Fibroblast of lung (primary cell): ENCODE measurements around the gene DLL1. TPM values are rescaled to one million over a fixed set of nuclear protein-coding genes. Genes with fewer than 3 reads are reported as not detected.

Source experiments
- DNase-seq, 2 donors: peaks; one replicate each; pipeline versions ENCODE4 v3.0.0 to v3.0.0-alpha.2; 2010; ENCODE audit warnings: low read depth in 2 of 2
- H2AFZ ChIP-seq: 2 replicates; pipeline ENCODE4 v1.5.1; 2012; ENCODE audit warnings: low read length, control low read depth, inconsistent platforms
- H3K27ac ChIP-seq: 2 replicates; pipeline ENCODE4 v1.5.1; 2011; ENCODE audit warnings: low read length, control low read depth; ENCODE audit not compliant: insufficient read depth
- H3K27me3 ChIP-seq: 2 replicates; pipeline ENCODE4 v1.5.1; 2011; ENCODE audit warnings: mild to moderate bottlenecking, low read length; ENCODE audit not compliant: control insufficient read depth, insufficient read depth
- H3K36me3 ChIP-seq: 2 replicates; pipeline ENCODE4 v1.5.1; 2011; ENCODE audit warnings: low read length; ENCODE audit not compliant: control insufficient read depth, insufficient read depth
- H3K4me1 ChIP-seq: 2 replicates; pipeline ENCODE4 v1.5.1; 2011; ENCODE audit warnings: low read length; ENCODE audit not compliant: control insufficient read depth, insufficient read depth; ENCODE audit errors: extremely low read depth
- H3K4me2 ChIP-seq: 2 replicates; pipeline ENCODE4 v1.5.1; 2011; ENCODE audit warnings: low read length, control low read depth; ENCODE audit not compliant: insufficient read depth; ENCODE audit errors: extremely low read depth
- H3K4me3 ChIP-seq, 4 experiments: fragments of 200-600 bp in 1 of 4; sonication (generic) in 1 of 4; replicated peaks in 1 of 4; 2 replicates each; pipeline ENCODE4 v1.5.1; 2011 to 2016; ENCODE audit warnings: low read length in 4 of 4, low read depth in 3 of 4, mild to moderate bottlenecking in 3 of 4, control low read depth in 2 of 4, inconsistent platforms in 1 of 4, mixed read lengths in 1 of 4; ENCODE audit not compliant: insufficient read depth in 1 of 4; ENCODE audit errors: control extremely low read depth in 1 of 4
- H3K79me2 ChIP-seq: 2 replicates; pipeline ENCODE4 v1.5.1; 2012; ENCODE audit warnings: mild to moderate bottlenecking, low read length, inconsistent platforms; ENCODE audit not compliant: control insufficient read depth, insufficient read depth
- H3K9ac ChIP-seq: 2 replicates; pipeline ENCODE4 v1.5.1; 2011; ENCODE audit warnings: mild to moderate bottlenecking, low read length, control low read depth; ENCODE audit not compliant: insufficient read depth
- H3K9me3 ChIP-seq: 2 replicates; pipeline ENCODE4 v1.5.1; 2012; ENCODE audit warnings: low read depth, low read length; ENCODE audit not compliant: control insufficient read depth, insufficient read depth
- H4K20me1 ChIP-seq: 2 replicates; pipeline ENCODE4 v1.5.1; 2011; ENCODE audit warnings: low read length; ENCODE audit not compliant: control insufficient read depth, insufficient read depth; ENCODE audit errors: extremely low read depth
- EZH2 ChIP-seq: IDR thresholded peaks from 2 replicates; pipeline ENCODE4 v1.5.1; 2012; ENCODE audit warnings: low read length, control low read depth, mild to moderate bottlenecking; ENCODE audit errors: missing control alignments
- polyA plus RNA-seq, 2 donors: library from polyadenylated mRNA; depleted of rRNA in 1 of 2; stranded (reverse) in 1 of 2; unstranded in 1 of 2; fragments of >200 nt; gene quantifications; 2 replicates each; pipeline ENCODE4 v1.2.1, GENCODE V29; 2011 to 2012; ENCODE audit warnings: missing spikeins in 1 of 2
- total RNA-seq: library from RNA; depleted of rRNA; stranded (reverse); fragments of >200 nt; gene quantifications from 2 replicates; pipeline ENCODE4 v1.2.1, GENCODE V29; 2014
- TF ChIP-seq, protein P1 (sequence below), 2 donors: IDR thresholded peaks in 1 of 2; conservative IDR thresholded peaks in 1 of 2; 1 replicate in 1 of 2; 2 replicates in 1 of 2; pipeline ENCODE4 v1.5.1; 2011 to 2012; ENCODE audit warnings: low read length in 2 of 2, control low read depth in 1 of 2, inconsistent platforms in 1 of 2, low read depth in 1 of 2, mild to moderate bottlenecking in 1 of 2

The DLL1 gene
- total and polyA plus RNA-seq, 2 donors (not counting 1 experiment from before 2014, with no cell fraction given): 0.69 to 12.4 TPM

DNA sequence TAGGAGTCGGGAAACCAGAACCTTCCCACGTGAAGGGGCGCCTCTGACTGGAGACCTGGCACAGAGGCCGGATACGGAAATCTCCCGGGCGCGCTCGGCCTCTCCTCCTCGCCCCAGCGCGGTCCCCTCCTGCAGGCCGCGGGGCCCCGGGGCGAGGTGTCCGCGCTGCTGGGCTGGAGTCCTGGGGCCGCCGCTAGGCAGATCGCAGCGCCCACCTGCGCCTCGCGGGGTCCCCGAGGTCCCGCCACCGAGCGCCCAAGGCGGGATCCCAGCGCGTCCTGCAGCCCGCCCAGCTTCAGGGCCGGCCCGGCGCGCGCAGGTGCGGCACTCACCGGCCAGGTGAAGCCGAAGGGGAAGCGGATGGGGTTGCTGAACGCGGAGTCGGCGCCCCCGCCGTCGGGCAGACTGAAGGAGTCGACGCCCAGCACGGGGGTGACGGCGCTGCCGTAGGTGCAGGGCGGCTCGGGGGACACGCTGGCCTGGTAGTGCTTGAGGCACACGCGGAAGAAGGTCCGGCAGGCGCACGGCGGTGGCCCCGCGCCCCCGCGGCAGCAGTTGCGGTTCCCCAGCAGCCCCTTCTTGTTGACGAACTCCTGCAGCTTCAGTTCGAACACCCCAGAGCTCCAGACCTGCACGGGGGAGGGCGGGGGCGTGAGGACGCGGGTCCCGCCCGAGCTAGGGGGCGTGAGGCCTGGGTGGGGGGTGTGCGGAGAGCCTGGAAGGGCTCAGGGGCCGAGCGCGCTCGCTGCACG is 1.5 kb downstream of the DLL1 start:
- no peak for DNase-seq
- peak overlapping the region; percentile 13 for H3K9ac ChIP-seq
- H3K4me2 ChIP-seq: peak overlapping the region; percentile 83
- H3K4me1 ChIP-seq: no peaks in the 10 kb centered on the region
- peak; percentile 82 for TF ChIP-seq EZH2
- TF ChIP-seq, protein P1, sequence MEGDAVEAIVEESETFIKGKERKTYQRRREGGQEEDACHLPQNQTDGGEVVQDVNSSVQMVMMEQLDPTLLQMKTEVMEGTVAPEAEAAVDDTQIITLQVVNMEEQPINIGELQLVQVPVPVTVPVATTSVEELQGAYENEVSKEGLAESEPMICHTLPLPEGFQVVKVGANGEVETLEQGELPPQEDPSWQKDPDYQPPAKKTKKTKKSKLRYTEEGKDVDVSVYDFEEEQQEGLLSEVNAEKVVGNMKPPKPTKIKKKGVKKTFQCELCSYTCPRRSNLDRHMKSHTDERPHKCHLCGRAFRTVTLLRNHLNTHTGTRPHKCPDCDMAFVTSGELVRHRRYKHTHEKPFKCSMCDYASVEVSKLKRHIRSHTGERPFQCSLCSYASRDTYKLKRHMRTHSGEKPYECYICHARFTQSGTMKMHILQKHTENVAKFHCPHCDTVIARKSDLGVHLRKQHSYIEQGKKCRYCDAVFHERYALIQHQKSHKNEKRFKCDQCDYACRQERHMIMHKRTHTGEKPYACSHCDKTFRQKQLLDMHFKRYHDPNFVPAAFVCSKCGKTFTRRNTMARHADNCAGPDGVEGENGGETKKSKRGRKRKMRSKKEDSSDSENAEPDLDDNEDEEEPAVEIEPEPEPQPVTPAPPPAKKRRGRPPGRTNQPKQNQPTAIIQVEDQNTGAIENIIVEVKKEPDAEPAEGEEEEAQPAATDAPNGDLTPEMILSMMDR (conservative IDR thresholded peaks at IDR 0.05 in 1 of 2, IDR thresholded peaks at IDR 0.05 in 1 of 2; ENCODE audit: low read depth in 1 of 2, low read length in 2 of 2): no peak
- H3K79me2 ChIP-seq: no peaks in the 10 kb centered on the region
- no peaks in the 10 kb centered on the region for H3K9me3 ChIP-seq
- H2AFZ ChIP-seq: peak overlapping the region; percentile 22
- H4K20me1 ChIP-seq: no peaks in the 10 kb centered on the region
- H3K4me3 ChIP-seq: peak overlapping the region in 3 of 4 experiments; percentile 46 to 69 (median 52)
- H3K36me3 ChIP-seq: no peaks in the 10 kb centered on the region
- H3K27ac ChIP-seq: no peak overlapping the region
- peaks cover 41% of the 10 kb centered on the region for H3K27me3 ChIP-seq

DNA sequence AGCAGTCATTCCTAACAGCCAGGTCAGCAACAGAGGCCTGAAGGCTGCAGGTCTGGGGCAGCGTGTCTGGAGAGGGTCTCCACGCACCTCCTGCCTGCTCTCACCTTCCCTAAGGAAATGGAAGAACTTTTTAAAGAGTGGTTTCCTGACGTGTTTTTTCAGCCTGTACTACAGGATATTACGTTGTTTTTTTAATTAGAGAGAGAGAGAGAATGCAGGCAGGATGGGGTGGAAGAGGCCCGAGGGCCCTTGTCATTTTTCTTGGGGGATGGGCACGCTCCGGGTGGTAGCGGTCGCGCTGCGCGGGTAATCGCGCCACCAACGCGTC is 2.1 kb downstream of the DLL1 start:
- no peak for DNase-seq
- H3K4me1 ChIP-seq: no peaks in the 10 kb centered on the region
- H3K36me3 ChIP-seq: no peaks in the 10 kb centered on the region
- H2AFZ ChIP-seq: no peak overlapping the region
- TF ChIP-seq, protein P1 (conservative IDR thresholded peaks at IDR 0.05 in 1 of 2, IDR thresholded peaks at IDR 0.05 in 1 of 2; ENCODE audit: low read depth in 1 of 2, low read length in 2 of 2): no peak
- no peak for TF ChIP-seq EZH2
- H3K27me3 ChIP-seq: peaks cover 35% of the 10 kb centered on the region
- no peak overlapping the region for H3K27ac ChIP-seq
- H4K20me1 ChIP-seq: no peaks in the 10 kb centered on the region
- H3K9ac ChIP-seq: no peak overlapping the region
- no peaks in the 10 kb centered on the region for H3K79me2 ChIP-seq
- peak overlapping the region in 1 of 4 experiments; percentile 69 for H3K4me3 ChIP-seq
- H3K4me2 ChIP-seq: no peak overlapping the region
- H3K9me3 ChIP-seq: no peaks in the 10 kb centered on the region

DNA sequence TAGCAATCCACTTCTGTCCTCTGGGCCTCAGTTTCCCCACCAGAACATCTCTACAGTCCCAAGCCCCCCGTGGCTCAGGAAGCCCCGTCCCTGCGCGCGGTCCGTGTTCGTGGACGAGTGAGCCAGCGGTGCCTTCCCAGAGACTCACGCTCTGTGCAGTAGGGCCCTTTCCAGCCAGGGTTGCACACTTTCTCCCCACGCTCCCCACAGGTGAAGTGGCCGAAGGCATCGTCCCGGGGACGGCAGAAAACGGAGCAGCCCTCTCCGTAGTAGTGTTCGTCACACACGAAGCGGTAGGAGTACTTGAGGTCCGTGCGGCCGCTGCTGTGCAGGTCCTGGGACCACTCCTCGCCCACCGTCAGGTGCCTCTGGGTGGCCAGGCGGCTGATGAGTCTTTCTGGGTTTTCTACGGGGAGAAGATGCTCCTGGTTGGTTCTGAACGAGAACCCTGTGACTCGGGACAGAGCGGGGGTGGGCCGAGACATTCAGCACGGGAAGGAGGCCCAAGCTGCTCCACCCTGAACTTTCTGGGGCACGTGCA is 2.7 kb downstream of the DLL1 start:
- no peak for TF ChIP-seq EZH2
- TF ChIP-seq, protein P1 (conservative IDR thresholded peaks at IDR 0.05 in 1 of 2, IDR thresholded peaks at IDR 0.05 in 1 of 2; ENCODE audit: low read depth in 1 of 2, low read length in 2 of 2): no peak
- Histone ChIP-seq H3K27me3 (peaks cover 29% of the 10 kb centered on the region), H3K4me2 (no peak overlapping the region), H3K9ac (no peak overlapping the region), H3K36me3 (no peaks in the 10 kb centered on the region), H3K79me2 (no peaks in the 10 kb centered on the region), H3K4me1 (no peaks in the 10 kb centered on the region), H3K4me3 (peak overlapping the region in 1 of 4 experiments; percentile 69), H3K27ac (no peak overlapping the region), H2AFZ (no peak overlapping the region), H3K9me3 (no peaks in the 10 kb centered on the region), H4K20me1 (no peaks in the 10 kb centered on the region)
- no peak for DNase-seq
